H1 (cell line): Measurements from ENCODE around the gene RAB25.

ENCODE experiments used
- CEBPB ChIP-seq: IDR thresholded peaks from 2 replicates; pipeline ENCODE4 v1.6.1; 2012; ENCODE audit warnings: low read depth, low read length
- CTCF ChIP-seq, 3 experiments: IDR thresholded peaks; 1 replicate in 2 of 3; 2 replicates in 1 of 3; pipeline versions ENCODE4 v1.5.1 to v1.6.1; 2011; ENCODE audit warnings: low read length in 3 of 3, mild to moderate bottlenecking in 3 of 3, inconsistent platforms in 2 of 3, low read depth in 1 of 3, moderate library complexity in 1 of 3; ENCODE audit not compliant: insufficient read depth in 1 of 3; ENCODE audit errors: control extremely low read depth in 1 of 3
- JUND ChIP-seq: IDR thresholded peaks from 2 replicates; pipeline ENCODE4 v1.6.1; 2011; ENCODE audit warnings: mild to moderate bottlenecking, improper control_type of control experiment, low read length
- POLR2A ChIP-seq, 2 experiments: IDR thresholded peaks; 1 replicate in 1 of 2; 2 replicates in 1 of 2; pipeline ENCODE4 v1.6.1; 2011; ENCODE audit warnings: low read depth in 2 of 2, low read length in 2 of 2, mild to moderate bottlenecking in 2 of 2; ENCODE audit errors: control extremely low read depth in 1 of 2
- RXRA ChIP-seq: IDR thresholded peaks from 2 replicates; pipeline ENCODE4 v1.6.1; 2011; ENCODE audit warnings: low read depth, mild to moderate bottlenecking, low read length, moderate library complexity; ENCODE audit not compliant: insufficient read depth
- SP2 ChIP-seq: IDR thresholded peaks from 2 replicates; pipeline ENCODE4 v1.6.1; 2012; ENCODE audit warnings: mild to moderate bottlenecking, low read length, inconsistent platforms
- TBP ChIP-seq: IDR thresholded peaks from 2 replicates; pipeline ENCODE4 v1.6.1; 2011; ENCODE audit warnings: low read depth, low read length, improper control_type of control experiment
- TCF12 ChIP-seq: IDR thresholded peaks from 2 replicates; pipeline ENCODE4 v1.6.1; 2011; ENCODE audit warnings: low read depth, mild to moderate bottlenecking, low read length
- YY1 ChIP-seq: IDR thresholded peaks from 2 replicates; pipeline ENCODE4 v1.6.1; 2011; ENCODE audit warnings: low read depth, mild to moderate bottlenecking, low read length

GRCh38 chr1:156090840-156091188, 29.9 kb downstream of the RAB25 start:
- TF ChIP-seq JUND, result peak; percentile 42; the same call in 1 of the 2 replicates
- TF ChIP-seq SP2, result no peak
- TF ChIP-seq CEBPB, result no peak
- peak; percentile 66 to 97 (median 90) for TF ChIP-seq CTCF (IDR thresholded peaks at IDR 0.05; ENCODE audit: control extremely low read depth in 1 of 3, insufficient read depth in 1 of 3, low read depth in 1 of 3, low read length in 3 of 3)
- no peak for TF ChIP-seq POLR2A (IDR thresholded peaks at IDR 0.05; ENCODE audit: control extremely low read depth in 1 of 2, low read depth in 2 of 2, low read length in 2 of 2)
- TF ChIP-seq TCF12, result no peak
- peak; percentile 35; the same call in 1 of the 2 replicates for TF ChIP-seq YY1
- TF ChIP-seq TBP, result no peak
- TF ChIP-seq RXRA, result no peak
